ENCODE data around the gene SMPX. TPM values are rescaled to one million over a fixed set of nuclear protein-coding genes. Genes with fewer than 3 reads are reported as not detected.

The SMPX gene
- total and polyA plus RNA-seq, 2 experiments from 2014 or later = not detected

DNA sequence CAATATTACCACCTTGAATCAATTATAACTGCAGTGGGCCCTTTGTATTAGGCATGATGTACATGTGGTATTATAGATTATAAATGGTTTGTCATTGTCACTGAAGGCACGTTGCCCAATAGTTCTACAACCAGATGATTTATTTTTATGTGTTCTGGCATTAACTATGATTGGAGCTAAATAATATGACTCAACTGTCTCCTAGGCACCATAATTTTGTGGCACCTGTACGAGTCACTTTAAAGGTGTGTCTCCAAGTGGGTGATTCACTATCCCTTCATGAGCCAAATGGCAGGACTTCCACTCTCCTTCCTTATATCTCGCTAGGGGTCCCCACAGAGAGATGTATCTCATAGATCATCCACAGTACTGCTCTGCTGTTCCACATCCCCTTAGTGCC lies 6.1 kb upstream of the SMPX start:
- no peak for ATAC-seq
- Histone ChIP-seq H3K27ac (ENCODE audit: low read depth) (no peak overlapping the region), H2AFZ (no peak overlapping the region), H3K79me2 (replicated peaks; ENCODE audit: insufficient read depth) (no peaks in the 10 kb centered on the region), H3K36me3 (ENCODE audit: insufficient read depth) (no peaks in the 10 kb centered on the region), H3K4me3 (no peak overlapping the region), H3F3A (replicated peaks; ENCODE audit: low read depth) (no peaks in the 10 kb centered on the region), H3K4me1 (ENCODE audit: insufficient read depth) (no peaks in the 10 kb centered on the region), H3K9me2 (ENCODE audit: insufficient read depth) (no peaks in the 10 kb centered on the region), H3K4me2 (no peak overlapping the region), H3K27me3 (ENCODE audit: insufficient read depth) (no peaks in the 10 kb centered on the region), H4K20me1 (replicated peaks; ENCODE audit: insufficient read depth) (no peaks in the 10 kb centered on the region)
- Mint-ChIP-seq H3K36me3 (ENCODE audit: low read depth) (no peaks in the 10 kb centered on the region), H3K27ac (no peak overlapping the region), H3K27me3 (ENCODE audit: insufficient read depth, low read depth, poor library complexity) (no peaks in the 10 kb centered on the region), H3K4me3 (no peak overlapping the region), H3K4me1 (no peaks in the 10 kb centered on the region), H3K9me3 (no peaks in the 10 kb centered on the region; the same call in 2 of the 3 replicates)
- no peak for TF ChIP-seq ZNF331 (CRISPR knock-in tag; IDR thresholded peaks at IDR 0.05; ENCODE audit: low read depth)
- TF ChIP-seq POLR2AphosphoS5 (IDR thresholded peaks at IDR 0.05; ENCODE audit: low read depth) = no peak
- TF ChIP-seq CREB1 (CRISPR knock-in tag; IDR thresholded peaks at IDR 0.05; ENCODE audit: low read depth) = no peak
- TF ChIP-seq, protein P1, sequence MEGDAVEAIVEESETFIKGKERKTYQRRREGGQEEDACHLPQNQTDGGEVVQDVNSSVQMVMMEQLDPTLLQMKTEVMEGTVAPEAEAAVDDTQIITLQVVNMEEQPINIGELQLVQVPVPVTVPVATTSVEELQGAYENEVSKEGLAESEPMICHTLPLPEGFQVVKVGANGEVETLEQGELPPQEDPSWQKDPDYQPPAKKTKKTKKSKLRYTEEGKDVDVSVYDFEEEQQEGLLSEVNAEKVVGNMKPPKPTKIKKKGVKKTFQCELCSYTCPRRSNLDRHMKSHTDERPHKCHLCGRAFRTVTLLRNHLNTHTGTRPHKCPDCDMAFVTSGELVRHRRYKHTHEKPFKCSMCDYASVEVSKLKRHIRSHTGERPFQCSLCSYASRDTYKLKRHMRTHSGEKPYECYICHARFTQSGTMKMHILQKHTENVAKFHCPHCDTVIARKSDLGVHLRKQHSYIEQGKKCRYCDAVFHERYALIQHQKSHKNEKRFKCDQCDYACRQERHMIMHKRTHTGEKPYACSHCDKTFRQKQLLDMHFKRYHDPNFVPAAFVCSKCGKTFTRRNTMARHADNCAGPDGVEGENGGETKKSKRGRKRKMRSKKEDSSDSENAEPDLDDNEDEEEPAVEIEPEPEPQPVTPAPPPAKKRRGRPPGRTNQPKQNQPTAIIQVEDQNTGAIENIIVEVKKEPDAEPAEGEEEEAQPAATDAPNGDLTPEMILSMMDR (conservative IDR thresholded peaks at IDR 0.05; ENCODE audit: low read depth in 2 of 2) = no peak
- no peak for TF ChIP-seq STAT1 (IDR thresholded peaks at IDR 0.05; ENCODE audit: unreplicated experiment)
- no peak for TF ChIP-seq NANOG (IDR thresholded peaks at IDR 0.05; ENCODE audit: borderline replicate concordance)
- no peak for TF ChIP-seq EZH2phosphoT487 (IDR thresholded peaks at IDR 0.05; ENCODE audit: unreplicated experiment)
- TF ChIP-seq, protein P2, sequence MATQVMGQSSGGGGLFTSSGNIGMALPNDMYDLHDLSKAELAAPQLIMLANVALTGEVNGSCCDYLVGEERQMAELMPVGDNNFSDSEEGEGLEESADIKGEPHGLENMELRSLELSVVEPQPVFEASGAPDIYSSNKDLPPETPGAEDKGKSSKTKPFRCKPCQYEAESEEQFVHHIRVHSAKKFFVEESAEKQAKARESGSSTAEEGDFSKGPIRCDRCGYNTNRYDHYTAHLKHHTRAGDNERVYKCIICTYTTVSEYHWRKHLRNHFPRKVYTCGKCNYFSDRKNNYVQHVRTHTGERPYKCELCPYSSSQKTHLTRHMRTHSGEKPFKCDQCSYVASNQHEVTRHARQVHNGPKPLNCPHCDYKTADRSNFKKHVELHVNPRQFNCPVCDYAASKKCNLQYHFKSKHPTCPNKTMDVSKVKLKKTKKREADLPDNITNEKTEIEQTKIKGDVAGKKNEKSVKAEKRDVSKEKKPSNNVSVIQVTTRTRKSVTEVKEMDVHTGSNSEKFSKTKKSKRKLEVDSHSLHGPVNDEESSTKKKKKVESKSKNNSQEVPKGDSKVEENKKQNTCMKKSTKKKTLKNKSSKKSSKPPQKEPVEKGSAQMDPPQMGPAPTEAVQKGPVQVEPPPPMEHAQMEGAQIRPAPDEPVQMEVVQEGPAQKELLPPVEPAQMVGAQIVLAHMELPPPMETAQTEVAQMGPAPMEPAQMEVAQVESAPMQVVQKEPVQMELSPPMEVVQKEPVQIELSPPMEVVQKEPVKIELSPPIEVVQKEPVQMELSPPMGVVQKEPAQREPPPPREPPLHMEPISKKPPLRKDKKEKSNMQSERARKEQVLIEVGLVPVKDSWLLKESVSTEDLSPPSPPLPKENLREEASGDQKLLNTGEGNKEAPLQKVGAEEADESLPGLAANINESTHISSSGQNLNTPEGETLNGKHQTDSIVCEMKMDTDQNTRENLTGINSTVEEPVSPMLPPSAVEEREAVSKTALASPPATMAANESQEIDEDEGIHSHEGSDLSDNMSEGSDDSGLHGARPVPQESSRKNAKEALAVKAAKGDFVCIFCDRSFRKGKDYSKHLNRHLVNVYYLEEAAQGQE (IDR thresholded peaks at IDR 0.05; ENCODE audit: unreplicated experiment) = no peak
- no peak for TF ChIP-seq JUNB (IDR thresholded peaks at IDR 0.05; ENCODE audit: unreplicated experiment)
- no peak for TF ChIP-seq EZH2 (IDR thresholded peaks at IDR 0.05; ENCODE audit: low read depth, unreplicated experiment)
- TF ChIP-seq, protein P3, sequence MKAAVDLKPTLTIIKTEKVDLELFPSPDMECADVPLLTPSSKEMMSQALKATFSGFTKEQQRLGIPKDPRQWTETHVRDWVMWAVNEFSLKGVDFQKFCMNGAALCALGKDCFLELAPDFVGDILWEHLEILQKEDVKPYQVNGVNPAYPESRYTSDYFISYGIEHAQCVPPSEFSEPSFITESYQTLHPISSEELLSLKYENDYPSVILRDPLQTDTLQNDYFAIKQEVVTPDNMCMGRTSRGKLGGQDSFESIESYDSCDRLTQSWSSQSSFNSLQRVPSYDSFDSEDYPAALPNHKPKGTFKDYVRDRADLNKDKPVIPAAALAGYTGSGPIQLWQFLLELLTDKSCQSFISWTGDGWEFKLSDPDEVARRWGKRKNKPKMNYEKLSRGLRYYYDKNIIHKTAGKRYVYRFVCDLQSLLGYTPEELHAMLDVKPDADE (IDR thresholded peaks at IDR 0.05) = no peak
- TF ChIP-seq ZNF114 (CRISPR knock-in tag; IDR thresholded peaks at IDR 0.05) = no peak
- TF ChIP-seq, protein P4, sequence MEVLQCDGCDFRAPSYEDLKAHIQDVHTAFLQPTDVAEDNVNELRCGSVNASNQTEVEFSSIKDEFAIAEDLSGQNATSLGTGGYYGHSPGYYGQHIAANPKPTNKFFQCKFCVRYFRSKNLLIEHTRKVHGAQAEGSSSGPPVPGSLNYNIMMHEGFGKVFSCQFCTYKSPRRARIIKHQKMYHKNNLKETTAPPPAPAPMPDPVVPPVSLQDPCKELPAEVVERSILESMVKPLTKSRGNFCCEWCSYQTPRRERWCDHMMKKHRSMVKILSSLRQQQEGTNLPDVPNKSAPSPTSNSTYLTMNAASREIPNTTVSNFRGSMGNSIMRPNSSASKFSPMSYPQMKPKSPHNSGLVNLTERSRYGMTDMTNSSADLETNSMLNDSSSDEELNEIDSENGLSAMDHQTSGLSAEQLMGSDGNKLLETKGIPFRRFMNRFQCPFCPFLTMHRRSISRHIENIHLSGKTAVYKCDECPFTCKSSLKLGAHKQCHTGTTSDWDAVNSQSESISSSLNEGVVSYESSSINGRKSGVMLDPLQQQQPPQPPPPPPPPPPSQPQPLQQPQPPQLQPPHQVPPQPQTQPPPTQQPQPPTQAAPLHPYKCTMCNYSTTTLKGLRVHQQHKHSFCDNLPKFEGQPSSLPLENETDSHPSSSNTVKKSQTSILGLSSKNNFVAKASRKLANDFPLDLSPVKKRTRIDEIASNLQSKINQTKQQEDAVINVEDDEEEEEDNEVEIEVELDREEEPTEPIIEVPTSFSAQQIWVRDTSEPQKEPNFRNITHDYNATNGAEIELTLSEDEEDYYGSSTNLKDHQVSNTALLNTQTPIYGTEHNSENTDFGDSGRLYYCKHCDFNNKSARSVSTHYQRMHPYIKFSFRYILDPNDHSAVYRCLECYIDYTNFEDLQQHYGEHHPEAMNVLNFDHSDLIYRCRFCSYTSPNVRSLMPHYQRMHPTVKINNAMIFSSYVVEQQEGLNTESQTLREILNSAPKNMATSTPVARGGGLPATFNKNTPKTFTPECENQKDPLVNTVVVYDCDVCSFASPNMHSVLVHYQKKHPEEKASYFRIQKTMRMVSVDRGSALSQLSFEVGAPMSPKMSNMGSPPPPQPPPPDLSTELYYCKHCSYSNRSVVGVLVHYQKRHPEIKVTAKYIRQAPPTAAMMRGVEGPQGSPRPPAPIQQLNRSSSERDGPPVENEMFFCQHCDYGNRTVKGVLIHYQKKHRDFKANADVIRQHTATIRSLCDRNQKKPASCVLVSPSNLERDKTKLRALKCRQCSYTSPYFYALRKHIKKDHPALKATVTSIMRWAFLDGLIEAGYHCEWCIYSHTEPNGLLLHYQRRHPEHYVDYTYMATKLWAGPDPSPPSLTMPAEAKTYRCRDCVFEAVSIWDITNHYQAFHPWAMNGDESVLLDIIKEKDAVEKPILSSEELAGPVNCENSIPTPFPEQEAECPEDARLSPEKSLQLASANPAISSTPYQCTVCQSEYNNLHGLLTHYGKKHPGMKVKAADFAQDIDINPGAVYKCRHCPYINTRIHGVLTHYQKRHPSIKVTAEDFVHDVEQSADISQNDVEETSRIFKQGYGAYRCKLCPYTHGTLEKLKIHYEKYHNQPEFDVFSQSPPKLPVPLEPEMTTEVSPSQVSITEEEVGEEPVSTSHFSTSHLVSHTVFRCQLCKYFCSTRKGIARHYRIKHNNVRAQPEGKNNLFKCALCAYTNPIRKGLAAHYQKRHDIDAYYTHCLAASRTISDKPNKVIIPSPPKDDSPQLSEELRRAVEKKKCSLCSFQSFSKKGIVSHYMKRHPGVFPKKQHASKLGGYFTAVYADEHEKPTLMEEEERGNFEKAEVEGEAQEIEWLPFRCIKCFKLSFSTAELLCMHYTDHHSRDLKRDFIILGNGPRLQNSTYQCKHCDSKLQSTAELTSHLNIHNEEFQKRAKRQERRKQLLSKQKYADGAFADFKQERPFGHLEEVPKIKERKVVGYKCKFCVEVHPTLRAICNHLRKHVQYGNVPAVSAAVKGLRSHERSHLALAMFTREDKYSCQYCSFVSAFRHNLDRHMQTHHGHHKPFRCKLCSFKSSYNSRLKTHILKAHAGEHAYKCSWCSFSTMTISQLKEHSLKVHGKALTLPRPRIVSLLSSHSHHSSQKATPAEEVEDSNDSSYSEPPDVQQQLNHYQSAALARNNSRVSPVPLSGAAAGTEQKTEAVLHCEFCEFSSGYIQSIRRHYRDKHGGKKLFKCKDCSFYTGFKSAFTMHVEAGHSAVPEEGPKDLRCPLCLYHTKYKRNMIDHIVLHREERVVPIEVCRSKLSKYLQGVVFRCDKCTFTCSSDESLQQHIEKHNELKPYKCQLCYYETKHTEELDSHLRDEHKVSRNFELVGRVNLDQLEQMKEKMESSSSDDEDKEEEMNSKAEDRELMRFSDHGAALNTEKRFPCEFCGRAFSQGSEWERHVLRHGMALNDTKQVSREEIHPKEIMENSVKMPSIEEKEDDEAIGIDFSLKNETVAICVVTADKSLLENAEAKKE (CRISPR knock-in tag; IDR thresholded peaks at IDR 0.05) = no peak
- DNase-seq (ENCODE audit: low spot score) = no peak
